Body of pancreas (tissue), 4 donors: ENCODE data around the gene LYSMD3.

Experiments
- CTCF ChIP-seq, 7 experiments: fragments of 450-650 bp in 4 of 7; fragments of 200-600 bp in 3 of 7; sonication (generic) in 3 of 7; IDR thresholded peaks; one replicate each; pipeline ENCODE4 v1.5.1; 2016 to 2019; ENCODE audit warnings: antibody characterized with exemption in 7 of 7
- POLR2A ChIP-seq, 3 donors: fragments of 450-650 bp; IDR thresholded peaks; one replicate each; pipeline ENCODE4 v1.6.1; 2016; ENCODE audit warnings: antibody characterized with exemption in 3 of 3, mild to moderate bottlenecking in 2 of 3

GRCh38 chr5:90495146-90495545 lies 34.2 kb downstream of the LYSMD3 start:
- no peak for TF ChIP-seq POLR2A (IDR thresholded peaks at IDR 0.05)
- no peak for TF ChIP-seq CTCF (IDR thresholded peaks at IDR 0.05)
